HEK293 (cell line): ENCODE data around the gene ABTB2.

Experiments
- CTCF ChIA-PET: fragments of 350-600 bp; formaldehyde crosslinking; extraction: SDS; loops from one replicate; lab custom pipeline; 2021; ENCODE audit warnings: antibody characterized with exemption; lab: Yijun Ruan, JAX
- POLR2A ChIA-PET: fragments of 300-600 bp; formaldehyde crosslinking; extraction: SDS; loops from one replicate; lab custom pipeline; 2020; ENCODE audit warnings: antibody characterized with exemption, inconsistent platforms; lab: Yijun Ruan, JAX
- H3K27ac ChIP-seq: fragments of 200-500 bp; sonication (Bioruptor generic); 2 replicates; pipeline ENCODE4 v1.5.1; 2014; ENCODE audit warnings: low read depth, low read length, control low read depth, inconsistent platforms; ENCODE audit errors: extremely low read depth
- H3K36me3 ChIP-seq, 2 experiments: fragments of 200-500 bp in 1 of 2; sonication (Bioruptor generic) in 1 of 2; 1 replicate in 1 of 2; 2 replicates in 1 of 2; pipeline ENCODE4 v1.5.1; 2014 to 2017; ENCODE audit warnings: inconsistent platforms in 2 of 2, low read length in 2 of 2; ENCODE audit not compliant: control insufficient read depth in 2 of 2, insufficient read depth in 1 of 2
- H3K4me1 ChIP-seq: fragments of 200-500 bp; sonication (Bioruptor generic); 2 replicates; pipeline ENCODE4 v1.5.1; 2014; ENCODE audit warnings: mild to moderate bottlenecking, low read length, inconsistent platforms; ENCODE audit not compliant: control insufficient read depth, insufficient read depth
- H3K4me3 ChIP-seq: 2 replicates; pipeline ENCODE4 v1.5.1; 2011; ENCODE audit warnings: low read depth, mild to moderate bottlenecking, control low read depth, low read length, moderate library complexity
- H3K9me3 ChIP-seq: fragments of 200-500 bp; sonication (Bioruptor generic); 2 replicates; pipeline ENCODE4 v1.5.1; 2014; ENCODE audit warnings: low read depth, low read length, inconsistent platforms; ENCODE audit not compliant: control insufficient read depth, insufficient read depth
- IKZF3 ChIP-seq: fragments of 450-650 bp; IDR thresholded peaks from 2 replicates; pipeline ENCODE4 v1.5.0; 2018; ENCODE audit warnings: missing biosample characterization, mild to moderate bottlenecking, missing genetic modification characterization, moderate library complexity
- KLF9 ChIP-seq: fragments of 450-650 bp; formaldehyde crosslinking; IDR thresholded peaks from 2 replicates; pipeline ENCODE4 v1.5.1; 2016; ENCODE audit warnings: missing biosample characterization, missing genetic modification characterization, low read depth
- MEIS1 ChIP-seq: sonication (generic); formaldehyde crosslinking; IDR thresholded peaks from 2 replicates; pipeline ENCODE4 v1.8.1; 2022; ENCODE audit warnings: missing genetic modification reagents, mild to moderate bottlenecking, borderline replicate concordance
- MZF1 ChIP-seq: fragments of 450-650 bp; formaldehyde crosslinking; IDR thresholded peaks from 2 replicates; pipeline ENCODE4 v1.5.1; 2017; ENCODE audit warnings: missing biosample characterization, missing genetic modification characterization, borderline replicate concordance
- SP2 ChIP-seq: fragments of 450-650 bp; formaldehyde crosslinking; IDR thresholded peaks from 2 replicates; pipeline ENCODE4 v1.5.1; 2016; ENCODE audit warnings: missing biosample characterization, missing genetic modification characterization
- WT1 ChIP-seq: fragments of 450-650 bp; formaldehyde crosslinking; IDR thresholded peaks from 2 replicates; pipeline ENCODE4 v1.5.1; 2016; ENCODE audit warnings: missing biosample characterization, missing genetic modification characterization
- YY1 ChIP-seq: fragments of 450-650 bp; formaldehyde crosslinking; IDR thresholded peaks from 2 replicates; pipeline ENCODE4 v1.5.1; 2018; ENCODE audit warnings: missing biosample characterization, missing genetic modification characterization
- ZBTB17 ChIP-seq: fragments of 450-650 bp; formaldehyde crosslinking; IDR thresholded peaks from 2 replicates; pipeline ENCODE4 v1.5.1; 2016; ENCODE audit warnings: missing biosample characterization, missing genetic modification characterization
- ZBTB48 ChIP-seq: fragments of 450-650 bp; formaldehyde crosslinking; IDR thresholded peaks from 2 replicates; pipeline ENCODE4 v1.5.1; 2016; ENCODE audit warnings: missing biosample characterization, missing genetic modification characterization
- ZFP37 ChIP-seq: fragments of 450-650 bp; formaldehyde crosslinking; IDR thresholded peaks from 2 replicates; pipeline ENCODE4 v1.5.1; 2016; ENCODE audit warnings: missing biosample characterization, missing genetic modification characterization
- ZNF2 ChIP-seq: fragments of 450-650 bp; formaldehyde crosslinking; IDR thresholded peaks from 2 replicates; pipeline ENCODE4 v1.5.1; 2016; ENCODE audit warnings: missing biosample characterization, missing genetic modification characterization
- ZNF221 ChIP-seq: fragments of 450-650 bp; formaldehyde crosslinking; IDR thresholded peaks from 2 replicates; pipeline ENCODE4 v1.5.1; 2017; ENCODE audit warnings: missing biosample characterization, missing genetic modification characterization, borderline replicate concordance
- ZNF311 ChIP-seq: fragments of 450-650 bp; formaldehyde crosslinking; IDR thresholded peaks from 2 replicates; pipeline ENCODE4 v1.5.1; 2017; ENCODE audit warnings: missing biosample characterization, missing genetic modification characterization, borderline replicate concordance
- ZNF335 ChIP-seq: fragments of 450-650 bp; formaldehyde crosslinking; conservative IDR thresholded peaks from 2 replicates; pipeline ENCODE4 v1.5.1; 2016; ENCODE audit warnings: missing biosample characterization, missing genetic modification characterization
- ZNF350 ChIP-seq: fragments of 450-650 bp; formaldehyde crosslinking; IDR thresholded peaks from 2 replicates; pipeline ENCODE4 v1.5.0; 2017; ENCODE audit warnings: missing biosample characterization, mild to moderate bottlenecking, missing genetic modification characterization
- ZNF510 ChIP-seq: fragments of 450-650 bp; formaldehyde crosslinking; IDR thresholded peaks from 2 replicates; pipeline ENCODE4 v1.5.1; 2018; ENCODE audit warnings: mild to moderate bottlenecking, missing genetic modification characterization, missing biosample characterization; ENCODE audit not compliant: insufficient replicate concordance
- ZNF660 ChIP-seq: fragments of 450-650 bp; IDR thresholded peaks from 2 replicates; pipeline ENCODE4 v1.5.1; 2018; ENCODE audit warnings: missing biosample characterization, mild to moderate bottlenecking, missing genetic modification characterization
- TF ChIP-seq, protein P1 (sequence below): fragments of 450-650 bp; IDR thresholded peaks from 2 replicates; pipeline ENCODE4 v1.5.1; 2018; ENCODE audit warnings: missing biosample characterization, missing genetic modification characterization
- TF ChIP-seq, protein P2 (sequence below): fragments of 450-650 bp; formaldehyde crosslinking; IDR thresholded peaks from 2 replicates; pipeline ENCODE4 v1.5.1; 2016; ENCODE audit warnings: missing biosample characterization, missing genetic modification characterization
- TF ChIP-seq, protein P3 (sequence below): fragments of 450-650 bp; formaldehyde crosslinking; IDR thresholded peaks from 2 replicates; pipeline ENCODE4 v1.5.1; 2016; ENCODE audit warnings: missing biosample characterization, missing genetic modification characterization, borderline replicate concordance
- TF ChIP-seq, protein P4 (sequence below): fragments of 450-650 bp; formaldehyde crosslinking; conservative IDR thresholded peaks from 2 replicates; pipeline ENCODE4 v1.5.1; 2016; ENCODE audit warnings: low read depth, missing biosample characterization, missing genetic modification characterization
- TF ChIP-seq, protein P5 (sequence below): fragments of 450-650 bp; formaldehyde crosslinking; IDR thresholded peaks from 2 replicates; pipeline ENCODE4 v1.5.1; 2016; ENCODE audit warnings: missing biosample characterization, missing genetic modification characterization

ABTB2 gene

DNA sequence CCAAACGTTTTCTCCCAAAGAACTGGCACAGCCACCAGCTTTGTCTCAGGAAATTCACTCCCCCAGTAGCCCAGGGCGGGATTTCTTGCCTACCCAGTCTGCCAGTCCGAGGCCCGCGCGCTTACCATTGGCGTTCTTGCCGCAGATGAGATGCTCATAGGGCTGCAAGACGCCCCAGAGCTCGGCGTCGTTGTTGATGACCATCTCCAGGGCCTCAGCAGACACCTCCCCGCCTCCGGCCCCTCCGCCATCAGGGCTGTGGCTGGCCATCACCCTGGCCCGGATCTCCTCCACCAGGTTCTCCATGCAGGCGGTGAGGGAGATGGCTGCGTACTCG is 1.3 kb downstream of the ABTB2 start:
- H3K27ac ChIP-seq, result peak overlapping the region; percentile 76; the same call in 1 of the 2 replicates
- peaks cover 3% of the 10 kb centered on the region; the same call in 1 of the 2 replicates for H3K4me1 ChIP-seq
- no peaks in the 10 kb centered on the region for H3K36me3 ChIP-seq
- peak overlapping the region; percentile 69 for H3K4me3 ChIP-seq
- TF ChIP-seq ZNF311 (tag by site-specific recombination) (no peak), SP2 (tag by site-specific recombination) (peak; percentile 58), YY1 (tag by site-specific recombination) (0 out of 2 replicates have a peak, but pooled peaks have one; percentile 5), ZNF350 (tag by site-specific recombination) (no peak), ZFP37 (tag by site-specific recombination) (no peak), IKZF3 (tag by site-specific recombination) (no peak), WT1 (tag by site-specific recombination) (no peak), ZNF660 (tag by site-specific recombination) (0 out of 2 replicates have a peak, but pooled peaks have one; percentile 66), MEIS1 (CRISPR knock-in tag) (no peak), ZNF221 (tag by site-specific recombination) (no peak), ZNF335 (tag by site-specific recombination) (no peak), ZBTB17 (tag by site-specific recombination) (peak; percentile 54; the same call in 1 of the 2 replicates), ZNF2 (0 out of 2 replicates have a peak, but pooled peaks have one; percentile 21), MZF1 (no peak), KLF9 (tag by site-specific recombination) (no peak), ZBTB48 (tag by site-specific recombination) (no peak), ZNF510 (tag by site-specific recombination) (no peak)
- TF ChIP-seq, protein P1, sequence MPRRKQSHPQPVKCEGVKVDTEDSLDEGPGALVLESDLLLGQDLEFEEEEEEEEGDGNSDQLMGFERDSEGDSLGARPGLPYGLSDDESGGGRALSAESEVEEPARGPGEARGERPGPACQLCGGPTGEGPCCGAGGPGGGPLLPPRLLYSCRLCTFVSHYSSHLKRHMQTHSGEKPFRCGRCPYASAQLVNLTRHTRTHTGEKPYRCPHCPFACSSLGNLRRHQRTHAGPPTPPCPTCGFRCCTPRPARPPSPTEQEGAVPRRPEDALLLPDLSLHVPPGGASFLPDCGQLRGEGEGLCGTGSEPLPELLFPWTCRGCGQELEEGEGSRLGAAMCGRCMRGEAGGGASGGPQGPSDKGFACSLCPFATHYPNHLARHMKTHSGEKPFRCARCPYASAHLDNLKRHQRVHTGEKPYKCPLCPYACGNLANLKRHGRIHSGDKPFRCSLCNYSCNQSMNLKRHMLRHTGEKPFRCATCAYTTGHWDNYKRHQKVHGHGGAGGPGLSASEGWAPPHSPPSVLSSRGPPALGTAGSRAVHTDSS (tag by site-specific recombination), result no peak
- TF ChIP-seq, protein P2, sequence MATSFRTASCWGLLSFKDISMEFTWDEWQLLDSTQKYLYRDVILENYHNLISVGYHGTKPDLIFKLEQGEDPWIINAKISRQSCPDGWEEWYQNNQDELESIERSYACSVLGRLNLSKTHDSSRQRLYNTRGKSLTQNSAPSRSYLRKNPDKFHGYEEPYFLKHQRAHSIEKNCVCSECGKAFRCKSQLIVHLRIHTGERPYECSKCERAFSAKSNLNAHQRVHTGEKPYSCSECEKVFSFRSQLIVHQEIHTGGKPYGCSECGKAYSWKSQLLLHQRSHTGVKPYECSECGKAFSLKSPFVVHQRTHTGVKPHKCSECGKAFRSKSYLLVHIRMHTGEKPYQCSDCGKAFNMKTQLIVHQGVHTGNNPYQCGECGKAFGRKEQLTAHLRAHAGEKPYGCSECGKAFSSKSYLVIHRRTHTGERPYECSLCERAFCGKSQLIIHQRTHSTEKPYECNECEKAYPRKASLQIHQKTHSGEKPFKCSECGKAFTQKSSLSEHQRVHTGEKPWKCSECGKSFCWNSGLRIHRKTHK (tag by site-specific recombination), result no peak
- TF ChIP-seq, protein P3, sequence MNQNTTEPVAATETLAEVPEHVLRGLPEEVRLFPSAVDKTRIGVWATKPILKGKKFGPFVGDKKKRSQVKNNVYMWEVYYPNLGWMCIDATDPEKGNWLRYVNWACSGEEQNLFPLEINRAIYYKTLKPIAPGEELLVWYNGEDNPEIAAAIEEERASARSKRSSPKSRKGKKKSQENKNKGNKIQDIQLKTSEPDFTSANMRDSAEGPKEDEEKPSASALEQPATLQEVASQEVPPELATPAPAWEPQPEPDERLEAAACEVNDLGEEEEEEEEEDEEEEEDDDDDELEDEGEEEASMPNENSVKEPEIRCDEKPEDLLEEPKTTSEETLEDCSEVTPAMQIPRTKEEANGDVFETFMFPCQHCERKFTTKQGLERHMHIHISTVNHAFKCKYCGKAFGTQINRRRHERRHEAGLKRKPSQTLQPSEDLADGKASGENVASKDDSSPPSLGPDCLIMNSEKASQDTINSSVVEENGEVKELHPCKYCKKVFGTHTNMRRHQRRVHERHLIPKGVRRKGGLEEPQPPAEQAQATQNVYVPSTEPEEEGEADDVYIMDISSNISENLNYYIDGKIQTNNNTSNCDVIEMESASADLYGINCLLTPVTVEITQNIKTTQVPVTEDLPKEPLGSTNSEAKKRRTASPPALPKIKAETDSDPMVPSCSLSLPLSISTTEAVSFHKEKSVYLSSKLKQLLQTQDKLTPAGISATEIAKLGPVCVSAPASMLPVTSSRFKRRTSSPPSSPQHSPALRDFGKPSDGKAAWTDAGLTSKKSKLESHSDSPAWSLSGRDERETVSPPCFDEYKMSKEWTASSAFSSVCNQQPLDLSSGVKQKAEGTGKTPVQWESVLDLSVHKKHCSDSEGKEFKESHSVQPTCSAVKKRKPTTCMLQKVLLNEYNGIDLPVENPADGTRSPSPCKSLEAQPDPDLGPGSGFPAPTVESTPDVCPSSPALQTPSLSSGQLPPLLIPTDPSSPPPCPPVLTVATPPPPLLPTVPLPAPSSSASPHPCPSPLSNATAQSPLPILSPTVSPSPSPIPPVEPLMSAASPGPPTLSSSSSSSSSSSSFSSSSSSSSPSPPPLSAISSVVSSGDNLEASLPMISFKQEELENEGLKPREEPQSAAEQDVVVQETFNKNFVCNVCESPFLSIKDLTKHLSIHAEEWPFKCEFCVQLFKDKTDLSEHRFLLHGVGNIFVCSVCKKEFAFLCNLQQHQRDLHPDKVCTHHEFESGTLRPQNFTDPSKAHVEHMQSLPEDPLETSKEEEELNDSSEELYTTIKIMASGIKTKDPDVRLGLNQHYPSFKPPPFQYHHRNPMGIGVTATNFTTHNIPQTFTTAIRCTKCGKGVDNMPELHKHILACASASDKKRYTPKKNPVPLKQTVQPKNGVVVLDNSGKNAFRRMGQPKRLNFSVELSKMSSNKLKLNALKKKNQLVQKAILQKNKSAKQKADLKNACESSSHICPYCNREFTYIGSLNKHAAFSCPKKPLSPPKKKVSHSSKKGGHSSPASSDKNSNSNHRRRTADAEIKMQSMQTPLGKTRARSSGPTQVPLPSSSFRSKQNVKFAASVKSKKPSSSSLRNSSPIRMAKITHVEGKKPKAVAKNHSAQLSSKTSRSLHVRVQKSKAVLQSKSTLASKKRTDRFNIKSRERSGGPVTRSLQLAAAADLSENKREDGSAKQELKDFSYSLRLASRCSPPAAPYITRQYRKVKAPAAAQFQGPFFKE (tag by site-specific recombination), result no peak
- TF ChIP-seq, protein P4, sequence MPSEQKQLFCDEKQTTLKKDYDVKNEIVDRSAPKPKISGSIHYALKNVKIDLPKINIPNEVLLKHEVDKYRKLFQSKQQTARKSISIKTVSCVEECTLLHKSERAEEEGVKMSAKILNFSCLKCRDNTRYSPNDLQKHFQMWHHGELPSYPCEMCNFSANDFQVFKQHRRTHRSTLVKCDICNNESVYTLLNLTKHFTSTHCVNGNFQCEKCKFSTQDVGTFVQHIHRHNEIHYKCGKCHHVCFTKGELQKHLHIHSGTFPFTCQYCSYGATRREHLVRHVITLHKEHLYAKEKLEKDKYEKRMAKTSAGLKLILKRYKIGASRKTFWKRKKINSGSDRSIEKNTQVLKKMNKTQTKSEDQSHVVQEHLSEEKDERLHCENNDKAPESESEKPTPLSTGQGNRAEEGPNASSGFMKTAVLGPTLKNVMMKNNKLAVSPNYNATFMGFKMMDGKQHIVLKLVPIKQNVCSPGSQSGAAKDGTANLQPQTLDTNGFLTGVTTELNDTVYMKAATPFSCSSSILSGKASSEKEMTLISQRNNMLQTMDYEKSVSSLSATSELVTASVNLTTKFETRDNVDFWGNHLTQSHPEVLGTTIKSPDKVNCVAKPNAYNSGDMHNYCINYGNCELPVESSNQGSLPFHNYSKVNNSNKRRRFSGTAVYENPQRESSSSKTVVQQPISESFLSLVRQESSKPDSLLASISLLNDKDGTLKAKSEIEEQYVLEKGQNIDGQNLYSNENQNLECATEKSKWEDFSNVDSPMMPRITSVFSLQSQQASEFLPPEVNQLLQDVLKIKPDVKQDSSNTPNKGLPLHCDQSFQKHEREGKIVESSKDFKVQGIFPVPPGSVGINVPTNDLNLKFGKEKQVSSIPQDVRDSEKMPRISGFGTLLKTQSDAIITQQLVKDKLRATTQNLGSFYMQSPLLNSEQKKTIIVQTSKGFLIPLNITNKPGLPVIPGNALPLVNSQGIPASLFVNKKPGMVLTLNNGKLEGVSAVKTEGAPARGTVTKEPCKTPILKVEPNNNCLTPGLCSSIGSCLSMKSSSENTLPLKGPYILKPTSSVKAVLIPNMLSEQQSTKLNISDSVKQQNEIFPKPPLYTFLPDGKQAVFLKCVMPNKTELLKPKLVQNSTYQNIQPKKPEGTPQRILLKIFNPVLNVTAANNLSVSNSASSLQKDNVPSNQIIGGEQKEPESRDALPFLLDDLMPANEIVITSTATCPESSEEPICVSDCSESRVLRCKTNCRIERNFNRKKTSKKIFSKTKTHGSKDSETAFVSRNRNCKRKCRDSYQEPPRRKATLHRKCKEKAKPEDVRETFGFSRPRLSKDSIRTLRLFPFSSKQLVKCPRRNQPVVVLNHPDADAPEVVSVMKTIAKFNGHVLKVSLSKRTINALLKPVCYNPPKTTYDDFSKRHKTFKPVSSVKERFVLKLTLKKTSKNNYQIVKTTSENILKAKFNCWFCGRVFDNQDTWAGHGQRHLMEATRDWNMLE (tag by site-specific recombination), result no peak
- TF ChIP-seq, protein P5, sequence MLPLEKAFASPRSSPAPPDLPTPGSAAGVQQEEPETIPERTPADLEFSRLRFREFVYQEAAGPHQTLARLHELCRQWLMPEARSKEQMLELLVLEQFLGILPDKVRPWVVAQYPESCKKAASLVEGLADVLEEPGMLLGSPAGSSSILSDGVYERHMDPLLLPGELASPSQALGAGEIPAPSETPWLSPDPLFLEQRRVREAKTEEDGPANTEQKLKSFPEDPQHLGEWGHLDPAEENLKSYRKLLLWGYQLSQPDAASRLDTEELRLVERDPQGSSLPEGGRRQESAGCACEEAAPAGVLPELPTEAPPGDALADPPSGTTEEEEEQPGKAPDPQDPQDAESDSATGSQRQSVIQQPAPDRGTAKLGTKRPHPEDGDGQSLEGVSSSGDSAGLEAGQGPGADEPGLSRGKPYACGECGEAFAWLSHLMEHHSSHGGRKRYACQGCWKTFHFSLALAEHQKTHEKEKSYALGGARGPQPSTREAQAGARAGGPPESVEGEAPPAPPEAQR, result no peak
- ChIA-PET POLR2A (interaction anchor here (0.6 to 4.1 kb wide), 9 partner anchors 10 to 251 kb away, joined by 3 to 65 read pairs (median 5); partner anchors contain the start of gene NAT10), CTCF (interaction anchor here (0.9 to 6.5 kb wide), 6 partner anchors 10 to 186 kb away, joined by 3 to 48 read pairs (median 6); no protein-coding TSS in a partner anchor)
- no peaks in the 10 kb centered on the region for H3K9me3 ChIP-seq
